ENCODE data around the gene CEPT1. TPM values are rescaled to one million over a fixed set of nuclear protein-coding genes. Genes with fewer than 3 reads are reported as not detected.

CEPT1 gene
- total RNA-seq, 2 experiments from 2014 or later = 36.0 to 38.6 TPM

DNA sequence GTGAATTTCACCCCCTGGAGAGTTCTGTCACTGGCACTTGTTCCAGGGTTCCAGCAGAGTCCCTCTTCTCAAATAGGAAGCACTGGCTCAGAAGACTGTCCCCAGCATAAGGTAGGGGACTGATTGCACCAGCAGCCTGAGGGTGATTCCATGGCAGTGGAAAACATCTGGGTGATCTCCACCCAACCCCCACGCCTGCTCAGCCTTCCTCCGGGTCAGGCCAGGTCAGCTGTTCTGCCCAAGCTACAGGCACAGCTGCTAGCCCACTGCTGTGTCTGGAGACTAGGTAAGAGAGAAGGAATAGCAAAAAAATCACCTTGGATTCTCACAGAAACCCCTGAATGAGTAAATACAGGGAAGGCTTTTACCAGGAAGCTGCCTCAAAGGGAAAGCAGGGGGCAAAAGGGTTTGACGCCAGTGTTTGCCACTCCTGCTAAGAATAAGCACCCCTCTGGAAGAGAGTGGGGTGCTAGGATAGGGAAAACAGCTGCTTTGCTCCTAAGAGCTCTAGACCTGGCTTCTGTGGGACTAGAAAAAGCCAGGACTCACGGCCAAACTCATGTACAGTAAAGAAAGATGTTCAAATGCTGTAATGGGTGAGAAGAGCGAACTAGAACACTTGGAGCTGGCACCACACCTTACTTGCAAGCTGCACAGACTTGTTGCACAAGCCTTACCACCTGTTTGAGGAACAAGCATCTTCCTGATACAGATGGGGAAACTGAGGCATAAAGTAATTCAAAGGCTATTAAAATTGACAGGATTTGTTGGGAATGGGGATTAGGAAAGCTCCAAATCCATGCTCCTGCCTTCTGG is 61.5 kb downstream of the CEPT1 start:
- Mint-ChIP-seq H3K27ac (peak overlapping the region; percentile 98), H3K4me3 (peak overlapping the region; percentile 99), H3K4me1 (ENCODE audit: low read depth) (peaks cover 54% of the 10 kb centered on the region), H3K27me3 (no peaks in the 10 kb centered on the region), H3K9me3 (no peaks in the 10 kb centered on the region), H3K36me3 (ENCODE audit: low read depth) (peaks cover 48% of the 10 kb centered on the region)
- intact Hi-C loops (cut with micrococcal nuclease) = no loop called here
- CTCF ChIA-PET = interaction anchor here (1.0 to 8.8 kb wide), 6 partner anchors 9 to 402 kb away, joined by 3 to 150 read pairs (median 4); no protein-coding TSS in a partner anchor
- ATAC-seq (no peak), DNase-seq (peak; percentile 41)
- TF ChIP-seq, protein P1, sequence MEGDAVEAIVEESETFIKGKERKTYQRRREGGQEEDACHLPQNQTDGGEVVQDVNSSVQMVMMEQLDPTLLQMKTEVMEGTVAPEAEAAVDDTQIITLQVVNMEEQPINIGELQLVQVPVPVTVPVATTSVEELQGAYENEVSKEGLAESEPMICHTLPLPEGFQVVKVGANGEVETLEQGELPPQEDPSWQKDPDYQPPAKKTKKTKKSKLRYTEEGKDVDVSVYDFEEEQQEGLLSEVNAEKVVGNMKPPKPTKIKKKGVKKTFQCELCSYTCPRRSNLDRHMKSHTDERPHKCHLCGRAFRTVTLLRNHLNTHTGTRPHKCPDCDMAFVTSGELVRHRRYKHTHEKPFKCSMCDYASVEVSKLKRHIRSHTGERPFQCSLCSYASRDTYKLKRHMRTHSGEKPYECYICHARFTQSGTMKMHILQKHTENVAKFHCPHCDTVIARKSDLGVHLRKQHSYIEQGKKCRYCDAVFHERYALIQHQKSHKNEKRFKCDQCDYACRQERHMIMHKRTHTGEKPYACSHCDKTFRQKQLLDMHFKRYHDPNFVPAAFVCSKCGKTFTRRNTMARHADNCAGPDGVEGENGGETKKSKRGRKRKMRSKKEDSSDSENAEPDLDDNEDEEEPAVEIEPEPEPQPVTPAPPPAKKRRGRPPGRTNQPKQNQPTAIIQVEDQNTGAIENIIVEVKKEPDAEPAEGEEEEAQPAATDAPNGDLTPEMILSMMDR (IDR thresholded peaks at IDR 0.05) = no peak
- POLR2A ChIA-PET = interaction anchor here (0.5 to 10.4 kb wide), 10 partner anchors 9 to 414 kb away, joined by 3 to 245 read pairs (median 4); partner anchors contain the start of genes CEPT1 and DRAM2

DNA sequence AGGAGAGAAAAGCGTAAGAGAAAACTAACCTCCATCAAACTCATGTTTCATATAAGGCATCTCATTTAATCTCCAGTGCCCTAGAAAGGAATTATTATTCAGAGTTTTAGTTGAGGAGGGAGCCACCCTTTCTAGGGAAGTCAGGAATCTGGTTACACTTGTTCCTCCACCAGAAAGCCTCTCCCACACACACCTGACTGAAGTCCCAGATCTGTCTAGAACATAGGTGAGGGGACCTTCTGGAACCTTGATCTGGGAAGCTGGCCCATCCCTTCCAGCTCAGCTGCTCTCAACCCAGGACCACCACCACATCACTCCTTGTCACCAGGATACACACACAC is 62.3 kb downstream of the CEPT1 start:
- H3K4me1 Mint-ChIP-seq (ENCODE audit: low read depth) = peaks cover 55% of the 10 kb centered on the region

DNA sequence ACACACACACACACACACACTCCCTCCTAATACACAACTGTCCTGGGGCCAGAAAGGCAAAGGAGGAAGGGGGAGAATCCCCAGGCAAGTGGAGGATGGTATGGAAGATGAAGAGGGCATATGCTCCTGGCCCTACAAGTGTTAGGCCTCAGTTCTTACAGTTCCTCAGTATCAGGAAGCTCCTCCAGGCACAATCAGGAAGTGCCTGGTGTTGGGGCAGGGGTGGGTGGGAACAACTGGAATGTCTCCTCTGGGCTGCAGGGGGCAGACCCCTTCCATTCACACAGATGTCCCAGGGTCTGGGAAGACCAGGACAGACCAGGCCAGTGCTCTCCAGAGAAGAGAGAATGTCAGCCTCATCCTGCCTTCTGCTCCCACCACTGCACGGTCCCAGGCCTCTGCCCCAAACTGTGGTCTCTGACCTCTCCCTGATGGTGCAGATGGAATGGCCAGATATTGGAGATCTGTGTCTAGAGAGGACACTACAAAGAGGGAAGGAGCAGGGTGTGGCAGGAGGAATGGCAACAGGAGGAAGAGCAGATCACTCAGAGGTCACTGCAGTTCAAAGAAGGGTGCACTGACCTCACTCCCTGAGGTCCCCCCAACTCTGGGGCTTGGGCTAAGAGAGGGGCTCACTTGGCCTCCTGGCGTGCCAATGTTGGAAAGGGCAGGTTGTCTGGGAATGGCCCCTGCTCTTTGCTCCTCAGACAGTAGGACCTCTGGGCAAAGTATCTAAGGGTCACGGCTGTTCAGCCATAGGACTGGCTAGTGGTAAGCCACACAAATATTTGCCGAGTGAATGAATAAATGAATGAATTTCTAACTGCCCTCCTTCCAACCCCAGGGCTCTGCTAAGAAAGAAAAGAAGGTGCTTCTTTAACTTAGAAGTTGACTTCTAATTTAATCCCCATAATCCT is 62.9 kb downstream of the CEPT1 start:
- Mint-ChIP-seq H3K9me3 (no peaks in the 10 kb centered on the region), H3K4me1 (ENCODE audit: low read depth) (peaks cover 52% of the 10 kb centered on the region), H3K36me3 (ENCODE audit: low read depth) (peaks cover 33% of the 10 kb centered on the region), H3K4me3 (peak overlapping the region; percentile 99), H3K27ac (peak overlapping the region; percentile 98), H3K27me3 (no peaks in the 10 kb centered on the region)
- DNase-seq = no peak
- TF ChIP-seq, protein P1 (IDR thresholded peaks at IDR 0.05) = no peak
- ATAC-seq = no peak
- intact Hi-C loops (cut with micrococcal nuclease) = loop anchor here (1.0 kb wide), 1 partner anchor 11 kb away; no protein-coding TSS in a partner anchor
- ChIA-PET POLR2A (interaction anchor here (1.0 to 10.4 kb wide), 7 partner anchors 9 to 161 kb away, joined by 3 to 245 read pairs (median 4); partner anchors contain the start of genes CEPT1 and DRAM2), CTCF (interaction anchor here (1.1 to 8.8 kb wide), 6 partner anchors 10 to 20 kb away, joined by 3 to 150 read pairs (median 5); no protein-coding TSS in a partner anchor)

More for the DNA sequence above, 62.3 kb downstream of the CEPT1 start:
- intact Hi-C loops (cut with micrococcal nuclease) = no loop called here
- ATAC-seq = no peak
- CTCF ChIA-PET = interaction anchor here (1.8 to 8.8 kb wide), 4 partner anchors 9 to 21 kb away, joined by 4 to 150 read pairs (median 16); no protein-coding TSS in a partner anchor
- DNase-seq = no peak
- POLR2A ChIA-PET = interaction anchor here (1.0 to 10.4 kb wide), 6 partner anchors 8 to 161 kb away, joined by 3 to 245 read pairs (median 4); partner anchors contain the start of genes CEPT1 and DRAM2
- TF ChIP-seq, protein P1 (IDR thresholded peaks at IDR 0.05) = no peak
- H3K9me3 Mint-ChIP-seq = no peaks in the 10 kb centered on the region
- H3K27ac Mint-ChIP-seq = peak overlapping the region; percentile 98
- no peaks in the 10 kb centered on the region for H3K27me3 Mint-ChIP-seq
- peak overlapping the region; percentile 99 for H3K4me3 Mint-ChIP-seq
- peaks cover 39% of the 10 kb centered on the region for H3K36me3 Mint-ChIP-seq (ENCODE audit: low read depth)

DNA sequence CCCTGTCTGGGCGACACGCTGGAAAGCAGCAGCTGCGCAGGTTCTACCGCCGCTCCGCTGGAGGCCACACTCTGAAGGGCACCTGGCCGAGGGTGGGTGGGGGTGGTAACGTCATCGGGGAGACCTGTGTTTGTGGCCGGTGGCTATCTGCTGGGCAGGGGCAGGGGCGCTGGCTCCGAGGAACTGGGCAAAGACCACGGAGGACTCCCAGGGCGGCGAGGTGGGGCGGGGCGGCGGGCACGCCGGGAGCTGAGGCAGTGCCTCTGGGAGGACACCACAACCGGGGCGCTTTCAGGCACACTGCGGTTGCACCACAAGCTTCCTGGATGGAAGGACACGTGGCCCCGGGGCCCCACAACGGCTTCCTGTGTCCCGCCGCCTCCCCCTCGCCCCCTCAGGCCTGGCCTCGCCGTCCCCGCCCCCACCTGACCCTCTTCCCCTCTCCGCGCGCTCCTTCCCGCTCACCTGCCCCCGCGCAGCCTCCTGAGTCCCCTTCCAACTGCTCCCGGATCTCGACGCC is 63.7 kb downstream of the CEPT1 start:
- Mint-ChIP-seq H3K9me3 (no peaks in the 10 kb centered on the region), H3K36me3 (ENCODE audit: low read depth) (peaks cover 25% of the 10 kb centered on the region), H3K4me1 (ENCODE audit: low read depth) (peaks cover 56% of the 10 kb centered on the region), H3K27ac (peak overlapping the region; percentile 98), H3K4me3 (peak overlapping the region; percentile 99), H3K27me3 (no peaks in the 10 kb centered on the region)
- intact Hi-C loops (cut with micrococcal nuclease) = loop anchor here (1.0 kb wide), 1 partner anchor 11 kb away; no protein-coding TSS in a partner anchor
- ATAC-seq (peak; percentile 31), DNase-seq (peak; percentile 93)
- ChIA-PET CTCF (interaction anchor here (0.6 to 2.3 kb wide), 8 partner anchors 11 to 21 kb away, joined by 3 to 6 read pairs (median 4); no protein-coding TSS in a partner anchor), POLR2A (interaction anchor here (0.6 to 10.4 kb wide), 5 partner anchors 12 to 341 kb away, joined by 3 to 245 read pairs (median 4); partner anchors contain the start of genes CEPT1 and DRAM2)
- TF ChIP-seq, protein P1 (IDR thresholded peaks at IDR 0.05) = no peak
